ENCODE results near the gene IL4.

- TF ChIP-seq CTCF (IDR thresholded peaks at IDR 0.05; ENCODE audit: insufficient read depth, low read depth, low read length) (no peak), EZH2 (IDR thresholded peaks at IDR 0.05; ENCODE audit: insufficient read depth, low read length) (no peak)
These were observed 15.7 kb downstream of the IL4 start for GRCh38 chr5:132689513-132689912.
